ENCODE data around the gene KIAA1586.
"Not testable (repeated sequence)": the region's sequence is repeated elsewhere in the genome, so short reads cannot be mapped to it uniquely, and the experiment has no call there.

Gene KIAA1586
- long read RNA-seq, transcript KIAA1586-203 (3 exons, 2,883 nt), result minor isoform, 7 of 78 reads
- long read RNA-seq, transcript KIAA1586-201 (4 exons, 2,933 nt), result major isoform, 59 of 78 reads
- long read RNA-seq, partial matches to known transcripts, result 1 of 78 reads
- long read RNA-seq, other reads (novel, unspliced or antisense), result 11 of 78 reads

- Histone ChIP-seq H3K4me3 (replicated peaks; ENCODE audit: insufficient read depth, low read length) (peak within 1 kb of the TSS; percentile 47), H3K27ac (replicated peaks) (peak within 1 kb of the TSS; percentile 80)
- DNase-seq (ENCODE audit: low read depth in 1 of 2, low spot score in 1 of 2), result peak; percentile 71 to 96
- H3K27me3 ChIP-seq (ENCODE audit: insufficient read depth, poor library complexity, severe bottlenecking), result not testable (repeated sequence)
- TF ChIP-seq GABPA (IDR thresholded peaks at IDR 0.05; ENCODE audit: low read depth), result peak; percentile 57; the same call in 1 of the 2 replicates
- peak; percentile 86 for TF ChIP-seq POLR2AphosphoS5 (IDR thresholded peaks at IDR 0.05; ENCODE audit: low read depth)
Observed at GRCh38 chr6:57046332-57047256, at the start of gene KIAA1586. KIAA1586 (plus strand) TSS chr6:57046693; CDS start chr6:57046756, 63 bp downstream.

GRCh38 chr6:56999049-56999448 lies 47.4 kb upstream of the KIAA1586 start:
- Histone ChIP-seq H3K27ac (replicated peaks) (no peak overlapping the region), H3K27me3 (ENCODE audit: insufficient read depth, poor library complexity, severe bottlenecking) (no peaks in the 10 kb centered on the region), H3K4me3 (replicated peaks; ENCODE audit: insufficient read depth, low read length) (no peak overlapping the region)
- DNase-seq (ENCODE audit: low read depth in 1 of 2, low spot score in 1 of 2), result no peak
- no peak for TF ChIP-seq GABPA (IDR thresholded peaks at IDR 0.05; ENCODE audit: low read depth)
- TF ChIP-seq POLR2AphosphoS5 (IDR thresholded peaks at IDR 0.05; ENCODE audit: low read depth), result no peak
- TF ChIP-seq REST (IDR thresholded peaks at IDR 0.05; ENCODE audit: insufficient replicate concordance, low read depth), result no peak
- TF ChIP-seq CTCF (IDR thresholded peaks at IDR 0.05; ENCODE audit: insufficient read depth, low read length), result no peak
- TF ChIP-seq SPI1 (IDR thresholded peaks at IDR 0.05; ENCODE audit: borderline replicate concordance, low read depth), result no peak

GRCh38 chr6:56999748-57000147 lies 46.7 kb upstream of the KIAA1586 start:
- not testable (repeated sequence) for H3K27ac ChIP-seq (replicated peaks); H3K27me3 ChIP-seq (ENCODE audit: insufficient read depth, poor library complexity, severe bottlenecking); DNase-seq (ENCODE audit: low read depth in 1 of 2, low spot score in 1 of 2); H3K4me3 ChIP-seq (replicated peaks; ENCODE audit: insufficient read depth, low read length)

GRCh38 chr6:57002197-57002596 lies 44.3 kb upstream of the KIAA1586 start:
- Histone ChIP-seq H3K27ac (replicated peaks) (no peak overlapping the region), H3K4me3 (replicated peaks; ENCODE audit: insufficient read depth, low read length) (no peak overlapping the region), H3K27me3 (ENCODE audit: insufficient read depth, poor library complexity, severe bottlenecking) (no peaks in the 10 kb centered on the region)
- TF ChIP-seq REST (IDR thresholded peaks at IDR 0.05; ENCODE audit: insufficient replicate concordance, low read depth) (no peak), CTCF (IDR thresholded peaks at IDR 0.05; ENCODE audit: insufficient read depth, low read length) (no peak), GABPA (IDR thresholded peaks at IDR 0.05; ENCODE audit: low read depth) (no peak), SPI1 (IDR thresholded peaks at IDR 0.05; ENCODE audit: borderline replicate concordance, low read depth) (no peak)
- DNase-seq (ENCODE audit: low read depth in 1 of 2, low spot score in 1 of 2), result no peak

Measured in HL-60 (cell line).